ENCODE measurements around the gene SLC7A8.
A peak's percentile ranks its signal among the peaks of the same experiment; 100 is the strongest.

SLC7A8 gene

DNA sequence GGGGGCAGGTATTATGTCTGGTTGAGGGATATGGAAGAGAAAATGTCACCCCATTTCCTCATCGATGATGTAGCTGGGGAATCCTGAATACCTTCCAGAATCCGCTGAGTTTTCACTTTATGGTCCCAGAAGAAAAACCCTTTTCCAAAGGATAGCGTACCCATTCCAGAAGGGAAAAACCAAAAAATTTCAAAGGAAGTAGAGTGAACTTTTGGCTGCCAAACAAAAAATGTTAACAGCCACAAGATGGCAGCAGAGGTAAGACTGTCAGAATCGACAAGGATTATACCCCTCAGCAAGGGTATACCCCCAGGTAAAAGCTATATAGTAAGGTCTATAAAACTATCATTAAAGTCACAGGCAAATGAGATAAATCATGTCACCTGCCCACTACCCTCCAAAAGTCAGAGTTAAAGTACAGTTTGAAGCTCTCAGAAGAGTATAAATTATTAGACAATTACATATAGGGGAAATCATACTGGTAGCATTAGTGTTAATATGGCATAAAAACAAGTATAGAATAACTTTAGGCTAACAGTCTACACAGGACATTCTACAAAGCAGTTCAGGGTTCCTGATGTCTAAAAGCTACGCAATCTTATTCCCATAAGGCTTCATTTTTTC, 106.6 kb downstream of the SLC7A8 start:
- no peak overlapping the region for H3K4me3 ChIP-seq (ENCODE audit: low read depth, low read length)
- TF ChIP-seq, protein P1, sequence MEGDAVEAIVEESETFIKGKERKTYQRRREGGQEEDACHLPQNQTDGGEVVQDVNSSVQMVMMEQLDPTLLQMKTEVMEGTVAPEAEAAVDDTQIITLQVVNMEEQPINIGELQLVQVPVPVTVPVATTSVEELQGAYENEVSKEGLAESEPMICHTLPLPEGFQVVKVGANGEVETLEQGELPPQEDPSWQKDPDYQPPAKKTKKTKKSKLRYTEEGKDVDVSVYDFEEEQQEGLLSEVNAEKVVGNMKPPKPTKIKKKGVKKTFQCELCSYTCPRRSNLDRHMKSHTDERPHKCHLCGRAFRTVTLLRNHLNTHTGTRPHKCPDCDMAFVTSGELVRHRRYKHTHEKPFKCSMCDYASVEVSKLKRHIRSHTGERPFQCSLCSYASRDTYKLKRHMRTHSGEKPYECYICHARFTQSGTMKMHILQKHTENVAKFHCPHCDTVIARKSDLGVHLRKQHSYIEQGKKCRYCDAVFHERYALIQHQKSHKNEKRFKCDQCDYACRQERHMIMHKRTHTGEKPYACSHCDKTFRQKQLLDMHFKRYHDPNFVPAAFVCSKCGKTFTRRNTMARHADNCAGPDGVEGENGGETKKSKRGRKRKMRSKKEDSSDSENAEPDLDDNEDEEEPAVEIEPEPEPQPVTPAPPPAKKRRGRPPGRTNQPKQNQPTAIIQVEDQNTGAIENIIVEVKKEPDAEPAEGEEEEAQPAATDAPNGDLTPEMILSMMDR (IDR thresholded peaks at IDR 0.05; ENCODE audit: low read depth, low read length, missing control alignments) = peak; percentile 58
- no peak for DNase-seq (ENCODE audit: low read depth)

All from GM12864 (cell line).